Activated CD4-positive, alpha-beta T cell treated with anti-CD3 and anti-CD28 coated beads, Interleukin-2, amount 10 ng/mL, durations not matched to agents 7 days and 5 days (primary cell): ENCODE results near the gene ZCWPW1. TPM values are rescaled to one million over a fixed set of nuclear protein-coding genes. Genes with fewer than 3 reads are reported as not detected.
"Not testable (repeated sequence)": the region's sequence is repeated elsewhere in the genome, so short reads cannot be mapped to it uniquely, and the experiment has no call there.

Source experiments
- CTCF ChIA-PET: fragments of 350-600 bp; sonication (Branson Sonifier 250); formaldehyde crosslinking; loops from one replicate; lab custom pipeline; 2021; ENCODE audit warnings: antibody characterized with exemption; lab: Charles Lee
- POLR2A ChIA-PET: fragments of 350-600 bp; sonication (Branson Sonifier 250); formaldehyde crosslinking; loops from one replicate; lab custom pipeline; 2021; ENCODE audit warnings: antibody characterized with exemption; lab: Charles Lee
- DNase-seq: peaks from one replicate; pipeline ENCODE4 v3.0.0-alpha.2; 2020
- H3K27ac Mint-ChIP-seq: one replicate; pipeline ENCODE4 v1.8.0; 2021; ENCODE audit warnings: mild to moderate bottlenecking, moderate library complexity, mixed read lengths
- H3K27me3 Mint-ChIP-seq: one replicate; pipeline ENCODE4 v1.8.0; 2021; ENCODE audit warnings: mixed read lengths
- H3K36me3 Mint-ChIP-seq: one replicate; pipeline ENCODE4 v1.8.0; 2021; ENCODE audit warnings: low read depth, mixed read lengths
- H3K4me1 Mint-ChIP-seq: one replicate; pipeline ENCODE4 v1.8.0; 2021; ENCODE audit warnings: mixed read lengths
- H3K4me3 Mint-ChIP-seq: one replicate; pipeline ENCODE4 v1.8.0; 2021; ENCODE audit warnings: mild to moderate bottlenecking, moderate library complexity, mixed read lengths
- H3K9me3 Mint-ChIP-seq: one replicate; pipeline ENCODE4 v1.8.0; 2021; ENCODE audit warnings: mixed read lengths
- total RNA-seq, 2 experiments: library from RNA; stranded (reverse); gene quantifications; one replicate each; pipeline ENCODE4 v1.2.3, GENCODE V29; 2021

The ZCWPW1 gene
- total RNA-seq, 2 experiments from 2014 or later, result 2.4 to 2.7 TPM

DNA sequence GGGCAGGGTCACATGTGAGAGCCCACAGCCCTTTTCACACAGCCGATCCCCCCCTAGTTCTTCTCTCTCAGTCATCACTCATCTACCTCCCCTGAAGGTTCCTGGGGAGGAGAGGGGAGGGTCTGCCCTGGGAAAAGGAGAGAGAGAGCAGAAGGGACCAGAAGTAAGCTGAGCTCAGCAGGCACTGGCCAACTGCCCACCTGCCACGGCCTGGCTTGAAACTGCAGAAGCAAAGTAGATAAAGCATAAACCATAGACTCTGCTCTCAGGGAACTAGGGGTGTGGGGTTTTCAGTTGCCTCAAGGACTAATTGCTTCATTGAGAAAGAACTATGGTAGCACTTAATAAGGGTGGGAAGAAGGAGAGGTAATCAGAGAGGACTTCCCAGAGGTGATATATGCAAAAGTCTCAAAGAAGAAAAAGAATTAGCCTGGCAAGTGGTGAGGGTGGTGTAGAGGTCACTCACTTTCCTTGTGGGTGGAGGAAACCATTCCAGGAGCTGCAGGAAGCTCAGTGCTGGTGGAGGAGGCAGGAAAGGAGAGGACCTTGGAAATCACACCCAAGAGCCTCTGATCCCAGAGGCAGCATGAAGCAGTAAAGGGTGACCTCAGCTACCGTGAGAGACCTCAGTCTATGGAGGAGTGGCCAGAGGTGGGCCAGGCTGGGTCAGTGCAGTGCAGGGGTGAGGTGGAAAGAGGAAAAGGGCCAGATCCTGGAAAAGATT lies 38.1 kb downstream of the ZCWPW1 start:
- ChIA-PET CTCF (interaction anchor here (0.6 kb wide), 1 partner anchor 759 kb away, joined by 3 read pairs; no protein-coding TSS in a partner anchor), POLR2A (no interaction called here)
- Mint-ChIP-seq H3K36me3 (no peaks in the 10 kb centered on the region), H3K9me3 (no peaks in the 10 kb centered on the region), H3K4me3 (no peak overlapping the region), H3K4me1 (peaks cover under 1% of the 10 kb centered on the region), H3K27ac (no peak overlapping the region), H3K27me3 (peaks cover 37% of the 10 kb centered on the region)
- DNase-seq, result no peak

- no peak overlapping the region for H3K27ac Mint-ChIP-seq
- CTCF ChIA-PET, result interaction anchor here (0.6 to 1.4 kb wide), 2 partner anchors 23 to 56 kb away, joined by 3 read pairs; no protein-coding TSS in a partner anchor
Measured at GRCh38 chr7:100389437-100390088, 38.9 kb downstream of the ZCWPW1 start.

GRCh38 chr7:100387695-100388094 lies 40.8 kb downstream of the ZCWPW1 start:
- Mint-ChIP-seq H3K9me3 (no peaks in the 10 kb centered on the region), H3K4me1 (no peaks in the 10 kb centered on the region), H3K4me3 (no peak overlapping the region), H3K36me3 (no peaks in the 10 kb centered on the region), H3K27ac (no peak overlapping the region), H3K27me3 (peaks cover 37% of the 10 kb centered on the region)
- POLR2A ChIA-PET, result no interaction called here
- CTCF ChIA-PET, result interaction anchor here (1.3 to 1.4 kb wide), 2 partner anchors 20 to 255 kb away, joined by 3 to 4 read pairs; no protein-coding TSS in a partner anchor
- DNase-seq, result no peak

More at GRCh38 chr7:100389437-100390088, 38.9 kb downstream of the ZCWPW1 start:
- Mint-ChIP-seq H3K36me3 (no peaks in the 10 kb centered on the region), H3K27me3 (peaks cover 40% of the 10 kb centered on the region), H3K4me1 (no peaks in the 10 kb centered on the region), H3K9me3 (no peaks in the 10 kb centered on the region), H3K4me3 (no peak overlapping the region)
- no peak for DNase-seq
- POLR2A ChIA-PET, result no interaction called here

GRCh38 chr7:100386940-100387339 lies 41.6 kb downstream of the ZCWPW1 start:
- CTCF ChIA-PET, result interaction anchor here (1.3 kb wide), 1 partner anchor 21 kb away, joined by 4 read pairs; no protein-coding TSS in a partner anchor
- Mint-ChIP-seq H3K4me1 (peaks cover 1% of the 10 kb centered on the region), H3K27me3 (peaks cover 30% of the 10 kb centered on the region), H3K4me3 (no peak overlapping the region), H3K36me3 (no peaks in the 10 kb centered on the region), H3K9me3 (no peaks in the 10 kb centered on the region), H3K27ac (no peak overlapping the region)
- no peak for DNase-seq
- POLR2A ChIA-PET, result no interaction called here

GRCh38 chr7:100384628-100385294 lies 43.7 kb downstream of the ZCWPW1 start:
- Mint-ChIP-seq H3K27me3 (peaks cover 20% of the 10 kb centered on the region), H3K9me3 (no peaks in the 10 kb centered on the region), H3K27ac (no peak overlapping the region), H3K36me3 (no peaks in the 10 kb centered on the region), H3K4me3 (no peak overlapping the region), H3K4me1 (peaks cover 1% of the 10 kb centered on the region)
- DNase-seq, result no peak
- ChIA-PET POLR2A (no interaction called here), CTCF (interaction anchor here (0.5 kb wide), 1 partner anchor 71 kb away, joined by 3 read pairs; no protein-coding TSS in a partner anchor)

DNA sequence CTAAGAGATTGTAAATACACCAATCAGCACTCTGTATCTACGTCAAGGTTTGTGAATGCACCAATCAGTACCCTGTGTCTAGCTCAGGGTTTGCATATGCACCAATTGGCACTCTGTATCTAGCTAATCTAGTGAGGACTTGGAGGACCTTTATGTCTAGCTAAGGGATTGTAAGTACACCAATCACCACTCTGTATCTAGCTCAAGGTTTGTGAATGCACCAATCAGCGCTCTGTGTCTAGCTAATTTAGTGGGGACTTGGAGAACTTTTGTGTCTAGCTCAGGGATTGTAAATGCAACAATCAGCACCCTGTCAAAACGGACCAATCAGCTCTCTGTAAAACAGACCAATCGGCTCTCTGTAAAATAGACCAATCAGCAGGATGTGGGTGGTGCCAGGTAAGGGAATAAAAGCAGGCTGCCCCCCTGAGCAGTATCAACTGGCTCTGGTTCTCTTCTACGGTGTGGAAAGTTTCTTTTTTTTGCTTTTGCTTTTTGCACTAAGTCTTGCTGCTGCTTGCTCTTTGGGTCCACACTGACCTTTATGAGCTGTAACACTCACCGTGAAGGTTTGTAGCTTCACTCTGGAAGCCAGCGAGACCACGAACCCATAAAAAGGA lies 46.2 kb downstream of the ZCWPW1 start:
- H3K27ac Mint-ChIP-seq, H3K4me1 Mint-ChIP-seq, H3K4me3 Mint-ChIP-seq, H3K36me3 Mint-ChIP-seq, POLR2A ChIA-PET, DNase-seq, H3K9me3 Mint-ChIP-seq: not testable (repeated sequence)
- CTCF ChIA-PET, result interaction anchor here (0.6 to 2.0 kb wide), 4 partner anchors 14 to 250 kb away, joined by 3 to 5 read pairs (median 4); no protein-coding TSS in a partner anchor
- H3K27me3 Mint-ChIP-seq, result peaks cover 10% of the 10 kb centered on the region

- H3K36me3 Mint-ChIP-seq, H3K4me3 Mint-ChIP-seq, DNase-seq, H3K27ac Mint-ChIP-seq, H3K4me1 Mint-ChIP-seq, H3K9me3 Mint-ChIP-seq: not testable (repeated sequence)
- ChIA-PET CTCF (interaction anchor here (0.6 to 2.0 kb wide), 4 partner anchors 14 to 249 kb away, joined by 3 to 5 read pairs (median 4); no protein-coding TSS in a partner anchor), POLR2A (interaction anchor here (0.7 kb wide), 1 partner anchor 471 kb away, joined by 3 read pairs; the partner anchor contains the start of gene SLC12A9)
- H3K27me3 Mint-ChIP-seq, result peaks cover 10% of the 10 kb centered on the region
Measured at GRCh38 chr7:100381531-100382233, 46.8 kb downstream of the ZCWPW1 start.

- no peak for DNase-seq
- H3K36me3 Mint-ChIP-seq, result no peaks in the 10 kb centered on the region
- ChIA-PET CTCF (interaction anchor here (1.3 kb wide), 1 partner anchor 28 kb away, joined by 8 read pairs; no protein-coding TSS in a partner anchor), POLR2A (no interaction called here)
- H3K27me3 Mint-ChIP-seq, result peaks cover 10% of the 10 kb centered on the region
- H3K27ac Mint-ChIP-seq, result no peak overlapping the region
- peaks cover 1% of the 10 kb centered on the region for H3K4me1 Mint-ChIP-seq
- H3K4me3 Mint-ChIP-seq, result no peak overlapping the region
- no peaks in the 10 kb centered on the region for H3K9me3 Mint-ChIP-seq
Measured at GRCh38 chr7:100380196-100380595, 48.3 kb downstream of the ZCWPW1 start.

DNA sequence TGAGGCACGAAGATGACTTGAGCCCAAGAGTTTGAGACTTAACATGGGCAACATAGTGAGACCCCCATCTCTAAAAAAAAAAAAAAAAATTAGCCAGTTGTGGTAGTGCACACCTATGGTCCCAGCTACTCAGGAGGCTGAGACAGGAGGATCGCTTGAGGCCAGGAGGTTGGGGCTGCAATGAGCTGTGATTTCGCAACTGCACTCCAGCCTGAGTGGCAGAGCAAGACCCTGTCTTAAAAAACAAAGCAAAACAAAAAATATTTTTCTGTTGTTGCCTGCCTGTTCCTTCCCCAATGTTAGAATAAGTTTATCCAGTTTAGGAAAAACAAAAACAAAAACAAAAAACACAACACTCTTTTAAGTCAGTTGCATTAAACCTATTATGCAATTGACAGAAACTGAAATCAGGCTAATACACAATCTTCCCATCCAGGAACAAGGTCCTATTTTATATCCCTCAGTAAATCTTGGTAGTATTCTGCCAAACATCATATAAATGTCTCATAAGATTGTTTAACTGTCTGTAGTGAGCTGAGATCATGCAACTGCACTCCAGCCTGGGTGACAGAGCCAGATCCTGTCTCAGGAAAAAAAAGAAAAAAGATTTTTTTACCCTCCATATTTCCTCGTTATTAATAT lies 50.3 kb downstream of the ZCWPW1 start:
- H3K36me3 Mint-ChIP-seq, result no peaks in the 10 kb centered on the region
- ChIA-PET CTCF (interaction anchor here (0.7 to 1.2 kb wide), 2 partner anchors 13 to 250 kb away, joined by 3 to 5 read pairs; no protein-coding TSS in a partner anchor), POLR2A (no interaction called here)
- no peak for DNase-seq
- no peak overlapping the region for H3K4me3 Mint-ChIP-seq
- peaks cover 1% of the 10 kb centered on the region for H3K27me3 Mint-ChIP-seq
- no peak overlapping the region for H3K27ac Mint-ChIP-seq
- no peaks in the 10 kb centered on the region for H3K9me3 Mint-ChIP-seq
- peaks cover 5% of the 10 kb centered on the region for H3K4me1 Mint-ChIP-seq

GRCh38 chr7:100376066-100376465 lies 52.4 kb downstream of the ZCWPW1 start:
- ChIA-PET POLR2A (no interaction called here), CTCF (no interaction called here)
- H3K9me3 Mint-ChIP-seq, result no peaks in the 10 kb centered on the region
- H3K27ac Mint-ChIP-seq, result no peak overlapping the region
- H3K27me3 Mint-ChIP-seq, result no peaks in the 10 kb centered on the region
- no peaks in the 10 kb centered on the region for H3K36me3 Mint-ChIP-seq
- H3K4me3 Mint-ChIP-seq, result no peak overlapping the region
- DNase-seq, result no peak
- H3K4me1 Mint-ChIP-seq, result peaks cover 13% of the 10 kb centered on the region

GRCh38 chr7:100374601-100375000 lies 53.9 kb downstream of the ZCWPW1 start:
- H3K9me3 Mint-ChIP-seq, result no peaks in the 10 kb centered on the region
- peaks cover 13% of the 10 kb centered on the region for H3K4me1 Mint-ChIP-seq
- no peaks in the 10 kb centered on the region for H3K36me3 Mint-ChIP-seq
- POLR2A ChIA-PET, result no interaction called here
- H3K27me3 Mint-ChIP-seq, result no peaks in the 10 kb centered on the region
- H3K27ac Mint-ChIP-seq, result no peak overlapping the region
- CTCF ChIA-PET, result interaction anchor here (1.2 to 1.4 kb wide), 2 partner anchors 30 to 34 kb away, joined by 3 to 4 read pairs; no protein-coding TSS in a partner anchor
- no peak overlapping the region for H3K4me3 Mint-ChIP-seq
- DNase-seq, result no peak
